GM12891 (cell line): Measurements from ENCODE around the gene CDC42EP3.

Experiments used
- POLR2A ChIP-seq: IDR thresholded peaks from 2 replicates; pipeline ENCODE4 v1.6.1; 2011; ENCODE audit warnings: low read depth, low read length, control low read depth
- POLR2AphosphoS5 ChIP-seq: IDR thresholded peaks from 2 replicates; pipeline ENCODE4 v1.6.1; 2011; ENCODE audit warnings: low read depth, low read length, control low read depth
- SPI1 ChIP-seq: IDR thresholded peaks from 2 replicates; pipeline ENCODE4 v1.6.1; 2011; ENCODE audit warnings: low read depth, low read length, control low read depth
- TAF1 ChIP-seq: IDR thresholded peaks from 2 replicates; pipeline ENCODE4 v1.6.1; 2011; ENCODE audit warnings: low read depth, low read length, control low read depth

GRCh38 chr2:37665604-37666362 lies 5.7 kb downstream of the CDC42EP3 start:
- TF ChIP-seq TAF1 (no peak), POLR2AphosphoS5 (no peak), SPI1 (no peak), POLR2A (no peak)
